Middle frontal gyrus (tissue), 1 donor: Measurements from ENCODE around the gene EXOC3L1.
A peak's percentile ranks its signal among the peaks of the same experiment; 100 is the strongest.

ENCODE experiments used
- DNase-seq: peaks from one replicate; pipeline ENCODE4 v3.0.0-alpha.2; 2015; ENCODE audit warnings: low spot score; ENCODE audit errors: extremely low spot score

The EXOC3L1 gene

GRCh38 chr16:67199011-67199807 lies 9.3 kb upstream of the EXOC3L1 start, which contains the start of gene ELMO3:
TSS of gene ELMO3 (plus strand) at chr16:67199131. CDS start at chr16:67199327, 196 bp downstream.
- no peak for DNase-seq

DNA sequence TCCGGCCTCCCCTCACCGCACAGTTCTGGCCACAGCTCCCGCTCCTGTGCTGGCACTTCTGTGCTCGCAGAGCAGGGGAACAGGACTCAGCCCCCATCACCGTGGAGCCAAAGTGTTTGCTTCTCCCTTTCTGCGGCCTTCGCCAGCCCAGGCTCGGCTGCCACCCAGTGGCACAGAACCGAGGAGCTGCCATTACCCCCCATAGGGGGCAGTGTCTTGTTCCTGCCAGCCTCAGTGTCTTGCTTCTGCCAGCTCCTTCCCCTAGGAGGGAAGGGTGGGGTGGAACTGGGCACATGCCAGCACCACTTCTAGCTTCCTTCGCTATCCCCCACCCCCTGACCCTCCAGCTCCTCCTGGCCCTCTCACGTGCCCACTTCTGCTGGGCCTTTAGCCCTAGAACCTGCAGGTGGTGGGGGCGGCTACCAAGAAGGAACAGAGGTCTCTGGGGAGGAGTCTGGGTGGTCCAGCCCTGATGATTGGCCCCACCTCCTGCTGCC lies 8.3 kb upstream of the EXOC3L1 start:
- DNase-seq = peak; percentile 39

- no peak for DNase-seq
Observed at GRCh38 chr16:67197704-67198103, 7.8 kb upstream of the EXOC3L1 start.

DNA sequence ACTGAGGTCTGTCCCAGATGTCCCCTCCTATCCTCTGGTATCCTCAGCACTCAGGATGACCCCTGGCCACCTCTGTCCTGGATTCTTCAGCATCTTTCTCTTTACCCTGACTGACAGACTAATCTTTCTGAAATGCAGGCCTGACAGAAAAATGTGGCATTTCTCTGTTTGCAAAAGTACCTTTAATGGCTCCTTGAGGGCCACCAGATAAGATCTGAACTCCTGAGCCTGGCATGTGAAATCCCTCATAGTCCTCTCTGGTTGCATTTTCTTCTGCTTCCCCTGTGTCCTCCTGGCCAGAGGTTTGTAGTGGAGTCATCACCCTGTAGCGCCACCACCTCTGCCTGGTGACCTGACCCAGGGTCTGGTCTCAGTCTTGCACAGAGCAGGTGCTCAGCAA lies 6.9 kb upstream of the EXOC3L1 start:
- DNase-seq = no peak

GRCh38 chr16:67195676-67196075 lies 5.7 kb upstream of the EXOC3L1 start:
- DNase-seq = no peak

- no peak for DNase-seq
Observed at GRCh38 chr16:67194260-67194659, 4.3 kb upstream of the EXOC3L1 start.

GRCh38 chr16:67193536-67193935 lies 3.6 kb upstream of the EXOC3L1 start:
- no peak for DNase-seq

GRCh38 chr16:67192781-67193361 lies 2.9 kb upstream of the EXOC3L1 start:
- no peak for DNase-seq

DNA sequence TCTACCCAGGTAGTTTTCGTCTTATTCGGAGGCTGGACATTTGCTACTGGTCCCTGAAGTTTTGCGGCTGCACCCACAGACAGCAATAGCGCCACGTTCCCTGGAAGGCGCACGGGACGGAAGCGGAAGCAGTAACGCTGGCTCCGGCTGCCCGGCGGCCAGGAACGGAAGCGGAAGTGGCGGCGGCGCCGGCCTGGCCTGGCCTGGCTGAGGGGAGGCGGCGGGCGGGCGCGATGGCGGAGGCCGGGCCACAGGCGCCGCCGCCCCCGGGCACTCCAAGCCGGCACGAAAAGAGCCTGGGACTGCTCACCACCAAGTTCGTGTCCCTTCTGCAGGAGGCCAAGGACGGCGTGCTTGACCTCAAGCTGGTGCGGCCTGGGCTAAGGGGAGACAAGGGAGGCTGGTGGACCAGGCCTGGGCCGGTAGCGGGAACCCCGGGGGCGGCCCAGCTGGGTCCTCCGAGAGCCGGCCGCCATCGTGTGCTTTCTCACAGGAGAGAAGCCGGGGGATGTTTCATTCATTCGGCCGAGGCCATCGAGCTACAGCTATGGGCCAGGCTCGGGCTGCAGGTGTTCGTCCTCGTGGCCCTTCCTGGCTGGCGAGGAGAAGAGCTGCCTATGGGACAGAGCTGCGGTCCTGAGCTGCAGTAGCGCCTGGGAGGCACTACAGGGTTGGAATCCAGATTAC lies 2.2 kb upstream of the EXOC3L1 start, which contains the start of gene E2F4:
Gene E2F4 (plus strand): TSS at position 161 of the 687 bp plus-strand sequence. CDS start 73 bp downstream, at position 234.
- peak; percentile 90 for DNase-seq

GRCh38 chr16:67191411-67191994 lies 1.6 kb upstream of the EXOC3L1 start:
- DNase-seq = no peak

DNA sequence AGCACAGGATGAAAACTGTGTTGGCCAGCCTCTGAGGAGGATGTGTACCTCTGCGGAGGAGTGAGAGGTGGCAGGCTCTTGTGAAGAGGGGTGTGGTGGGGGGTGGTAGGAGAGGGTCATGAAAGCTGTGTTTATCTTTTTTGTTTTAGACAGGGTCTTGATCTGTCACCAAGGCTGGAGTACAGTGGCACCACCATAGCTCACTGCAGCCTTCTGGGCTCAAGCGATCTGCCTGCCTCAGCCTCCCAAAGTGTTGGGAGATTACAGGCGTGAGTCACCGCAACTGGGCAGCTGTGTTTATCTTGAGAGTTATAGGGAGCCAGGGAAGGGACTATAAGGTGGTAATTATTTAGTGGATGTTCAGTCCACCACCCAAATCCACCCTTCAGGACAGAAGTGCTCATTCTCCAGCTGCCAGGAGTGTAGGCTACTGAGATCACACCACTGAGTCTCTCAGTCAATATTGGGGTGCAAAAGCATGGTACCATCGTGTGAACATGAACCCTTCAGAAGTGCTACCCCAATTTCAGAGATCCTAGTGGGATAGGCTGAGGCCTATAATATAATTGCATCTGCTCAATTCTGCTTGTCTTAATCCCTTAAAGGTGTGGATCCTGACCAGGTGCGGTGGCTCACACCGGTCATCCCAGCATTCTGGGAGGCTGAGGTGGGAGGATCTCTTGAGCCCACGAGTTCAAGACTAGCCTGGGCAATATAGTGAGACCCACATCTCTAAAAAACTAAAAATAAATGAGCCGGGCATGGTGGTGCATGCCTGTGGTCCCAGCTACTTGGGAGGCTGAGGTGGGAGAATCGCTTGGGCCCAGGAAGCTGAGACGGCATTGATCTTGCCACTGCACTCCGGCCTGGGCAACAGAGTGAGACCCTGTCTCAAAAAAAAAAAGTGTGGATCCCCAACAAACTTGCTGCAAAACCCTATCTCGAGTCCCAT lies 788 bp upstream of the EXOC3L1 start:
- no peak for DNase-seq

DNA sequence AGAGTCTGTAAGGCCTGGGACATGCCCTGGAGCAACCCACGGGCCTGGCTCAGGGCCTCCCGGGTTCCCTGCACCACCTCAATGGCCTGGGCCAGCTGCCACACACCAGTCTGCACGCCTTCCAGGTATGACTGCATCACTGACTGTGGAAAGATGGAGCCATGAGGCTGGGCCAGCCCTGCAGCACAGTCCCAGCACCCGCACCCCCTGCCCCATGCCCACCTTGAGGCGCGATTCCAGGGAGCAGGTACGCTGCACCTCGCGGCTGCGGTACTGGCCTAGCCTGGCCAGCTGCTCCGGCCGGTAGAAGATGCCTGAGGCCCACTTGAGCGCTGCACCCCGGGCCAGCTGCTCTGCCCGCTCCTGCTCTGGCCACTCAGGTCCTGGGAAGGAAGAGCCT lies 1.1 kb downstream of the EXOC3L1 start:
- DNase-seq = no peak

DNA sequence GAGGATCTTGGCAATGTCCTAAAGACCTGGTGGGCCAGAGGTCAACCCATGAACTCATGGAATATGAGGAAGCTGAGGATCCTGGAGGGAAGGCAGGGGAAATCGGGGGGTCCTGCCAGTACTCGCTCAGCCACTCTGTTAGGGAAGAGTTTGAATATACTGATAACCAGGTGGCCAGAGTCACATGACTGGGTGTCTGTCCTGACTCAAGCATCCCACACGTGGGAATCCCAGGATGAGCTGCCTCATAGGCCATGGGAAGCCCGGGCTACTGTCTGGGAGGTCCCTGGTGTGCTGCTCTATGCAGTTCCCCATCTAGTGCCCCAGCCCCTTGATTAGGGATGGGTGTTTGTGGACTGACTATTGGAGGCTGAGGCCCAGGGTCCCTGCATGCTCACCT lies 1.6 kb downstream of the EXOC3L1 start:
- DNase-seq = no peak

DNA sequence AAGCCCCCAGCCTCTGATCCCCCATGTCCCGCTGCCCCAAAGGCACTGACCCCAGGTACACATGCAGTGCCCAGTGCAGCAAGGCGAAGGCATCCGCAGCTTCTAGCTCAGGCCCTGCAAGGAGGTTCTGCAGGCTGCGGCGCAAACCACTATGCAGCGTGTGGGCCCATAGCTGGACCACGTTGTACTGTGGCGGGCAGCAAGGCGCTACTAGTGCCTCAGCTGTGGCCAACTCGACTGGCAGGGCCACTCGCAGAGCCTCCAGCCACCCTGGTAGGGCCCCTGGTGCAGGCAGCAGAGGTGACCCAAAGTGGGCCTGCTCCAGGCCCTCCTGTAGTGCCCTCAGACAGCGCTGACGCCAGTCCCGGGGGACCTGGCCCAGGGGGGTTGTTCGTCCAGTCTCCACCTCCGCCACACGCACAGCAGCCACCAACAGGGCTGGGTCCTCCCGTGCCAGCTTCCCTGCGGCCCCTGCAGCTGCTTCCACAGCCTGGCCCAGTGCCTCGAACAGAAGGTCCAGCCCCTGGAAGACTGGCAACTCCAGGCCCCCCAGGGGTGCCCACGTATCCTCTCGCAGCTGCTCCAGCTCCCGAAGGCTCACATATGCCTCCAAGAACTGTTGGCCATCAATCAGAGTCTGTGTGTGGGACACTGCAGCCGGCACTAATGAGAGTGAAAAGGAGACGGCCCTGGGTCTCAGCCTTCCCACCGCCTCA lies 2.6 kb downstream of the EXOC3L1 start:
- DNase-seq = no peak

GRCh38 chr16:67186550-67186950 lies 3.4 kb downstream of the EXOC3L1 start:
- DNase-seq = no peak

- no peak for DNase-seq
Observed at GRCh38 chr16:67185651-67186134, 4.2 kb downstream of the EXOC3L1 start.

GRCh38 chr16:67184995-67185650 lies 4.8 kb downstream of the EXOC3L1 start:
- no peak for DNase-seq

- DNase-seq = no peak
Observed at GRCh38 chr16:67184453-67184994, 5.4 kb downstream of the EXOC3L1 start.
